ENCODE data around the gene RAB35.

DNA sequence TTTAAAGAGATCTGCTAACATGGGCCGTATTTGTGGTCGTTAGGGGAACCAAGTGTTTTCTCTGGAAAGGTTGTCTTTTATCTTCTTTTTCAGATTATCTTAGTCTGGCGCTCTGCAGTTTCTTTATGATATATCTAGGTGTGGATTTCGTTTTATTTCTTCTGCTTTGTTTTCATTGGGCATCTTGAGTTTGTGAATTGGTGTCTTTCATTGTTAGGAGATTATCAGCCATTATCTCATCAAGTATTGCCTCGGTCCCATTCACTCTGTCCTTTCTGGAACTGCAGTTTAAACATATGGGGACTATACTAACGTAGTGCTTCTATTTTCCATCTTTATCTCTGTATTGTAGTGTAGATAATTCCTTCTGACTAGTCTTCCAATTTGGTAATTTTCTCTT lies 67.1 kb downstream of the RAB35 start:
- TF ChIP-seq CTCF (IDR thresholded peaks at IDR 0.05) (no peak), HOXB13 (CRISPR knock-in tag; IDR thresholded peaks at IDR 0.05; ENCODE audit: low read depth) (no peak), USF2 (IDR thresholded peaks at IDR 0.05) (no peak), NFE2L2 (conservative IDR thresholded peaks at IDR 0.05; ENCODE audit: low read length) (no peak), PHF8 (IDR thresholded peaks at IDR 0.05; ENCODE audit: borderline replicate concordance, low read depth) (no peak), POLR2A (IDR thresholded peaks at IDR 0.05; ENCODE audit: low read length) (no peak), NR3C1 (IDR thresholded peaks at IDR 0.05) (no peak), KDM1A (IDR thresholded peaks at IDR 0.05; ENCODE audit: low read depth) (no peak), HMGXB4 (CRISPR knock-in tag; IDR thresholded peaks at IDR 0.05; ENCODE audit: borderline replicate concordance) (no peak)

All from A549 (cell line).